ENCODE results near the gene ATP5MG. TPM values are rescaled to one million over a fixed set of nuclear protein-coding genes. Genes with fewer than 3 reads are reported as not detected.

The ATP5MG gene
- total RNA-seq, 1 donor from 2014 or later: 233 TPM

GRCh38 chr11:118366287-118366686, 35.1 kb upstream of the ATP5MG start:
- TF ChIP-seq, protein P1, sequence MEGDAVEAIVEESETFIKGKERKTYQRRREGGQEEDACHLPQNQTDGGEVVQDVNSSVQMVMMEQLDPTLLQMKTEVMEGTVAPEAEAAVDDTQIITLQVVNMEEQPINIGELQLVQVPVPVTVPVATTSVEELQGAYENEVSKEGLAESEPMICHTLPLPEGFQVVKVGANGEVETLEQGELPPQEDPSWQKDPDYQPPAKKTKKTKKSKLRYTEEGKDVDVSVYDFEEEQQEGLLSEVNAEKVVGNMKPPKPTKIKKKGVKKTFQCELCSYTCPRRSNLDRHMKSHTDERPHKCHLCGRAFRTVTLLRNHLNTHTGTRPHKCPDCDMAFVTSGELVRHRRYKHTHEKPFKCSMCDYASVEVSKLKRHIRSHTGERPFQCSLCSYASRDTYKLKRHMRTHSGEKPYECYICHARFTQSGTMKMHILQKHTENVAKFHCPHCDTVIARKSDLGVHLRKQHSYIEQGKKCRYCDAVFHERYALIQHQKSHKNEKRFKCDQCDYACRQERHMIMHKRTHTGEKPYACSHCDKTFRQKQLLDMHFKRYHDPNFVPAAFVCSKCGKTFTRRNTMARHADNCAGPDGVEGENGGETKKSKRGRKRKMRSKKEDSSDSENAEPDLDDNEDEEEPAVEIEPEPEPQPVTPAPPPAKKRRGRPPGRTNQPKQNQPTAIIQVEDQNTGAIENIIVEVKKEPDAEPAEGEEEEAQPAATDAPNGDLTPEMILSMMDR (conservative IDR thresholded peaks at IDR 0.05): no peak
- Mint-ChIP-seq H3K4me3 (no peak overlapping the region), H3K4me1 (no peaks in the 10 kb centered on the region), H3K27me3 (ENCODE audit: low read depth) (no peaks in the 10 kb centered on the region), H3K9me3 (no peaks in the 10 kb centered on the region), H3K36me3 (ENCODE audit: low read depth) (peaks cover 3% of the 10 kb centered on the region), H3K27ac (ENCODE audit: unreplicated experiment) (no peak overlapping the region)
- no peak for DNase-seq (ENCODE audit: low read depth, low spot score)

GRCh38 chr11:118370774-118371173, 30.6 kb upstream of the ATP5MG start:
- no peak for DNase-seq (ENCODE audit: low read depth, low spot score)
- no peak overlapping the region for H3K27ac Mint-ChIP-seq (ENCODE audit: unreplicated experiment)
- H3K27me3 Mint-ChIP-seq (ENCODE audit: low read depth): no peaks in the 10 kb centered on the region
- no peak overlapping the region for H3K4me3 Mint-ChIP-seq
- H3K9me3 Mint-ChIP-seq: no peaks in the 10 kb centered on the region
- TF ChIP-seq, protein P1 (conservative IDR thresholded peaks at IDR 0.05): no peak
- peaks cover 9% of the 10 kb centered on the region for H3K36me3 Mint-ChIP-seq (ENCODE audit: low read depth)
- H3K4me1 Mint-ChIP-seq: no peaks in the 10 kb centered on the region

- Mint-ChIP-seq H3K27ac (ENCODE audit: unreplicated experiment) (no peak overlapping the region), H3K4me1 (no peaks in the 10 kb centered on the region), H3K27me3 (ENCODE audit: low read depth) (no peaks in the 10 kb centered on the region), H3K36me3 (ENCODE audit: low read depth) (peaks cover 13% of the 10 kb centered on the region), H3K9me3 (no peaks in the 10 kb centered on the region), H3K4me3 (no peak overlapping the region)
- TF ChIP-seq, protein P1 (conservative IDR thresholded peaks at IDR 0.05): no peak
- no peak for DNase-seq (ENCODE audit: low read depth, low spot score)
Observed at GRCh38 chr11:118373263-118373662, 28.1 kb upstream of the ATP5MG start.

DNA sequence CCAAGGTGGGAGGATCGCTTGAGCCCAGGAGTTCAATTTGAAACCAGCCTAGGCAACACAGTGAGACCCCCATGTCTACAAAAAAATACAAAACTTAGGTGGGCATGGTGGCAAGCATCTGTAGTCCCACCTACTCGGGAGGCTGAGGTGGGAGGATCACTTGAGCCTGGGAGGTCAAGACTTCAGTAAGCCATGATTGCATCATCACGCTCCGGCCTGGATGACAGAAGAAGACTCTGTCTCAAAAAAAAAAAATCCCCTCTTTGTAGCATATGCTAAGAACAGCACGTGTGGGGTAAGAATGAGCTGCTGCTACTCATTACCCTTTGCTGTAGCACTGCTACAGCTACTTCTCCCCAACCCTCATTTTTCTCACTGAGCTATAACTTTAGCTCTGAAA, 27.5 kb upstream of the ATP5MG start:
- no peaks in the 10 kb centered on the region for H3K4me1 Mint-ChIP-seq
- peaks cover 13% of the 10 kb centered on the region for H3K36me3 Mint-ChIP-seq (ENCODE audit: low read depth)
- H3K27ac Mint-ChIP-seq (ENCODE audit: unreplicated experiment): no peak overlapping the region
- no peaks in the 10 kb centered on the region for H3K27me3 Mint-ChIP-seq (ENCODE audit: low read depth)
- TF ChIP-seq, protein P1 (conservative IDR thresholded peaks at IDR 0.05): no peak
- no peaks in the 10 kb centered on the region for H3K9me3 Mint-ChIP-seq
- H3K4me3 Mint-ChIP-seq: no peak overlapping the region
- DNase-seq (ENCODE audit: low read depth, low spot score): no peak

DNA sequence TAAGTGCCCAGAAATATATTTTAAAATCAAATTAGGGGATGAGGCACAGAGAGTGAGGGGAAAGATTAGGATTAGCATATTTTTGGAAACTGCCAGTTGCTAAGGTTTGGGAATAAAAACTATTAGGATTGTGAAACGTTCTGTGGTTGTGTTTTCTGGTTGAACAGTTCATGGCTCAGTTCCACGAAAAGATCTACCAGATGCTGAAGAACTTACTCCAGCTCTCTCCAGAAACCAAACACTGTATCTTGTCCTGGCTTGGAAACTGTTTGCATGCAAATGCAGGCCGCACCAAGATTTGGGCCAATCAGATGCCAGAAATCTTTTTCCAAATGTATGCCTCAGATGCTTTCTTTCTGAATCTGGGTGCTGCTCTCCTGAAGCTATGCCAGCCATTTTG, 26.7 kb upstream of the ATP5MG start:
- H3K4me3 Mint-ChIP-seq: no peak overlapping the region
- no peaks in the 10 kb centered on the region for H3K9me3 Mint-ChIP-seq
- H3K4me1 Mint-ChIP-seq: no peaks in the 10 kb centered on the region
- H3K27me3 Mint-ChIP-seq (ENCODE audit: low read depth): no peaks in the 10 kb centered on the region
- TF ChIP-seq, protein P1 (conservative IDR thresholded peaks at IDR 0.05): no peak
- DNase-seq (ENCODE audit: low read depth, low spot score): no peak
- peaks cover 13% of the 10 kb centered on the region for H3K36me3 Mint-ChIP-seq (ENCODE audit: low read depth)
- H3K27ac Mint-ChIP-seq (ENCODE audit: unreplicated experiment): no peak overlapping the region

DNA sequence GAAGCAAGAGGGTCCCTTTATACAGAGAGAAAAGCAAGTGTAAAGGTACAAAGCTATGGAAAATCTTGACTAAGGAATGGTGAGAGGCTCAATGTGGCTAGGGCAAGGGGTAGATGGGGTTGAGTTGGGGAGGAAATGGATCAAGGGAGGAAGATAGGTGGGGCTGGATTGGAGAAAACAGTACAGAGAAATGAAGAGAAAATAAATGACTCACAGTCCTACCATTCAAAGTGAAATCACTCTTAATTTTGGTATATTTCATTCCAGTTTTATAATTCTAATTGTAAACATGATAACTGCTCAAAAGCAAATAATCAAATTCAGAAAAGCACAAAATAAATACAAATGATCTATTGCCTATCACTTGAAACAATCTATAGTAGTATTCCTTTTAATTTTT, 25.4 kb upstream of the ATP5MG start:
- no peak for DNase-seq (ENCODE audit: low read depth, low spot score)
- no peak overlapping the region for H3K4me3 Mint-ChIP-seq
- H3K27me3 Mint-ChIP-seq (ENCODE audit: low read depth): no peaks in the 10 kb centered on the region
- H3K4me1 Mint-ChIP-seq: no peaks in the 10 kb centered on the region
- peaks cover 10% of the 10 kb centered on the region for H3K36me3 Mint-ChIP-seq (ENCODE audit: low read depth)
- TF ChIP-seq, protein P1 (conservative IDR thresholded peaks at IDR 0.05): no peak
- peak overlapping the region; percentile 93 for H3K27ac Mint-ChIP-seq (ENCODE audit: unreplicated experiment)
- no peaks in the 10 kb centered on the region for H3K9me3 Mint-ChIP-seq
